Uterus (tissue), 2 donors: ENCODE measurements around the gene QSOX1.

Experiments
- CTCF ChIP-seq, 4 experiments: fragments of 200-600 bp in 2 of 4; fragments of 450-650 bp in 2 of 4; sonication (generic) in 2 of 4; IDR thresholded peaks; one replicate each; pipeline ENCODE4 v1.5.1; 2016 to 2019; ENCODE audit warnings: antibody characterized with exemption in 4 of 4, mild to moderate bottlenecking in 2 of 4, moderate library complexity in 1 of 4
- POLR2A ChIP-seq, 2 donors: fragments of 450-650 bp; IDR thresholded peaks; one replicate each; pipeline ENCODE4 v1.6.1; 2016; ENCODE audit warnings: antibody characterized with exemption in 2 of 2, mild to moderate bottlenecking in 1 of 2, moderate library complexity in 1 of 2

GRCh38 chr1:180133193-180133592 lies 21.5 kb upstream of the QSOX1 start:
- TF ChIP-seq CTCF (IDR thresholded peaks at IDR 0.05), result no peak
- no peak for TF ChIP-seq POLR2A (IDR thresholded peaks at IDR 0.05)
